GM12875 (cell line): Measurements from ENCODE around the gene MTF1.

ENCODE experiments used
- H3K4me3 ChIP-seq: one replicate; pipeline ENCODE4 v1.5.1; 2011; ENCODE audit warnings: low read depth, low read length, control low read depth
- CTCF ChIP-seq: IDR thresholded peaks from 2 replicates; pipeline ENCODE4 v1.5.1; 2011; ENCODE audit warnings: low read depth, mild to moderate bottlenecking, control low read depth, inconsistent platforms, low read length, moderate library complexity, borderline replicate concordance; ENCODE audit not compliant: insufficient read depth

The MTF1 gene

GRCh38 chr1:37817481-37817880 lies 41.9 kb downstream of the MTF1 start:
- TF ChIP-seq CTCF = no peak
- no peak overlapping the region for H3K4me3 ChIP-seq

- TF ChIP-seq CTCF = no peak
- H3K4me3 ChIP-seq = no peak overlapping the region
Observed at GRCh38 chr1:37814252-37814651, 45.1 kb downstream of the MTF1 start.

GRCh38 chr1:37813529-37814145 lies 45.8 kb downstream of the MTF1 start:
- no peak overlapping the region for H3K4me3 ChIP-seq
- no peak for TF ChIP-seq CTCF

GRCh38 chr1:37811027-37811655 lies 48.3 kb downstream of the MTF1 start:
- peak; percentile 93 for TF ChIP-seq CTCF
- H3K4me3 ChIP-seq = no peak overlapping the region

GRCh38 chr1:37809942-37810341 lies 49.5 kb downstream of the MTF1 start:
- no peak for TF ChIP-seq CTCF
- no peak overlapping the region for H3K4me3 ChIP-seq

GRCh38 chr1:37808369-37809319 lies 50.7 kb downstream of the MTF1 start:
- no peak for TF ChIP-seq CTCF
- H3K4me3 ChIP-seq = peak overlapping the region; percentile 84
